ENCODE measurements around the gene GPR137B.
"Not testable (repeated sequence)": the region's sequence is repeated elsewhere in the genome, so short reads cannot be mapped to it uniquely, and the experiment has no call there.

GPR137B gene

GRCh38 chr1:236149003-236149595 is 6.8 kb downstream of the GPR137B start:
- Histone ChIP-seq H3K36me3 (ENCODE audit: insufficient read depth, low read depth, low read length) (no peaks in the 10 kb centered on the region), H3K27ac (ENCODE audit: low read length) (no peak overlapping the region), H3K4me3 (ENCODE audit: low read length) (no peak overlapping the region), H3K9me3 (ENCODE audit: insufficient read depth, low read depth, low read length) (no peaks in the 10 kb centered on the region), H3K9ac (ENCODE audit: low read depth, low read length) (no peak overlapping the region), H3K27me3 (ENCODE audit: insufficient read depth, low read length) (peaks cover 10% of the 10 kb centered on the region), H3K4me1 (ENCODE audit: insufficient read depth, low read length) (no peaks in the 10 kb centered on the region; the same call in 1 of the 2 replicates)

DNA sequence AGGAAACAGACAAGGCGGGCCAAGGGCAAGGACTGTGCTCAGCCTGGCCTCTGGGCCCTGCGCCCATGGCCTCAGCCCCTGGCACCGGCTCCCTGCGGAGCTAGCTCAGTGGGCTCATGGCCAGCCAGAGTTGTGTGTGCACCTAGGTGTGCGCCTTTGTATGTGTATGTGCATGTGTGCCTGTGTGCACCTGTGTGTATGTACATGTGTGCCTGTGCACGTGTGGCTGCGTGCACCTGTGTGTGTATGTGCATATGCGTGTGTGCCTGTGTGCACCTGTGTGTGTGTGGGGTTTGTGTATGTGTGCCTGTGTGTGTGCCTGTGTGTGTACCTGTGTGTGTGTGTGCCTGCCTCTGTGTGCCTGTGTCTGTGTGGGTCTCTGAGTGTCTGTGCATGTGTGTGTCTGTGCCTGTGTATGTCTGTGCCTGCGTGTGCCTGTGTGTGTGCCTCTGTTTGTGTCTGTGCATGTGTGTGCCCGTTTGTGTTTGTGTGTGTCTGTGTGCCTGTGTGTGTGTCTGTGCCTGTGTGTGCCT is 7.4 kb downstream of the GPR137B start:
- Histone ChIP-seq H3K27me3 (ENCODE audit: insufficient read depth, low read length) (peaks cover 3% of the 10 kb centered on the region), H3K36me3 (ENCODE audit: insufficient read depth, low read depth, low read length) (no peaks in the 10 kb centered on the region), H3K9me3 (ENCODE audit: insufficient read depth, low read depth, low read length) (no peaks in the 10 kb centered on the region), H3K9ac (ENCODE audit: low read depth, low read length) (no peak overlapping the region), H3K27ac (ENCODE audit: low read length) (no peak overlapping the region), H3K4me1 (ENCODE audit: insufficient read depth, low read length) (no peaks in the 10 kb centered on the region; the same call in 1 of the 2 replicates), H3K4me3 (ENCODE audit: low read length) (no peak overlapping the region)

GRCh38 chr1:236150311-236150955 is 8.1 kb downstream of the GPR137B start:
- Histone ChIP-seq H3K9me3 (ENCODE audit: insufficient read depth, low read depth, low read length) (no peaks in the 10 kb centered on the region), H3K27me3 (ENCODE audit: insufficient read depth, low read length) (no peaks in the 10 kb centered on the region), H3K27ac (ENCODE audit: low read length) (no peak overlapping the region), H3K4me1 (ENCODE audit: insufficient read depth, low read length) (no peaks in the 10 kb centered on the region), H3K4me3 (ENCODE audit: low read length) (no peak overlapping the region), H3K36me3 (ENCODE audit: insufficient read depth, low read depth, low read length) (no peaks in the 10 kb centered on the region), H3K9ac (ENCODE audit: low read depth, low read length) (no peak overlapping the region)

- no peaks in the 10 kb centered on the region for H3K36me3 ChIP-seq (ENCODE audit: insufficient read depth, low read depth, low read length)
- no peaks in the 10 kb centered on the region for H3K9me3 ChIP-seq (ENCODE audit: insufficient read depth, low read depth, low read length)
- H3K27ac ChIP-seq (ENCODE audit: low read length), result no peak overlapping the region
- no peaks in the 10 kb centered on the region for H3K27me3 ChIP-seq (ENCODE audit: insufficient read depth, low read length)
- no peaks in the 10 kb centered on the region for H3K4me1 ChIP-seq (ENCODE audit: insufficient read depth, low read length)
- no peak overlapping the region for H3K9ac ChIP-seq (ENCODE audit: low read depth, low read length)
- H3K4me3 ChIP-seq (ENCODE audit: low read length), result no peak overlapping the region
Measured at GRCh38 chr1:236150986-236151385, 8.6 kb downstream of the GPR137B start.

DNA sequence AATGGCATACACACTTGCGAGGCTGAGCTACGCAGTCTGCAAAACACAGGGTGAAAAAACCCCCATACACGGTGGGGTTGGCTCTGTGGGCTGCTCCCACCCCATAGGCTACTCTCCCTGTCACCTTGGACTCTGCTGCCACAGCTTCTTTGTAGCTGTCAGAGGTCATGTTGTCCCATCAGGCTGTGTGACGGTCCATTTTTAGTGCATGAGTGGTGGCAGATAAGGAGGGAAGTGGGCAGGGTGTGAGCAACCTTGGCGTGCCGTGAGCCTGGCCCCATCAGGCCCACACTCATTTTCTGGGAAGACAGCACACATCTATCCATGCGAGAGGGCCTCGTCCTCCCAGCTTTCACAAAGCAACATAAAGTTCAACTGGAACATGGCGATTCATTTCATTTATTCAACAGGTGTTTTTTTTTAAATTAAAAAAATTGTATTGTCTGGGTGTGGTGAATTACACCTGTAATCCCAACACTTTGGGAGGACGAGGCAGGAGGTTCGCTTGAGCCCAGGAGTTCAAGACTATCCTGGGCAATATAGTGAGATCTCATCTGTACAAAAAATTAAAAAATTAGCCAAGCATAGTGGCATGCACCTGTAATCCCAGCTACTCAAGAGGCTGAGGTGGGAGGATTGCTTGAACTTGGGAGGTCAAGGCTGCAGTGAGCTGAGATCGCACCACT is 9.5 kb downstream of the GPR137B start:
- H3K9ac ChIP-seq (ENCODE audit: low read depth, low read length), result no peak overlapping the region
- H3K4me1 ChIP-seq (ENCODE audit: insufficient read depth, low read length), result no peaks in the 10 kb centered on the region
- no peaks in the 10 kb centered on the region for H3K27me3 ChIP-seq (ENCODE audit: insufficient read depth, low read length)
- no peak overlapping the region for H3K27ac ChIP-seq (ENCODE audit: low read length)
- no peaks in the 10 kb centered on the region for H3K36me3 ChIP-seq (ENCODE audit: insufficient read depth, low read depth, low read length)
- H3K4me3 ChIP-seq (ENCODE audit: low read length), result no peak overlapping the region
- no peaks in the 10 kb centered on the region for H3K9me3 ChIP-seq (ENCODE audit: insufficient read depth, low read depth, low read length)

GRCh38 chr1:236154126-236154525 is 11.8 kb downstream of the GPR137B start:
- no peaks in the 10 kb centered on the region for H3K27me3 ChIP-seq (ENCODE audit: insufficient read depth, low read length)
- H3K4me3 ChIP-seq (ENCODE audit: low read length), result no peak overlapping the region
- H3K36me3 ChIP-seq (ENCODE audit: insufficient read depth, low read depth, low read length), result no peaks in the 10 kb centered on the region
- H3K9me3 ChIP-seq (ENCODE audit: insufficient read depth, low read depth, low read length), result no peaks in the 10 kb centered on the region
- H3K4me1 ChIP-seq (ENCODE audit: insufficient read depth, low read length), result no peaks in the 10 kb centered on the region
- H3K27ac ChIP-seq (ENCODE audit: low read length), result no peak overlapping the region
- no peak overlapping the region for H3K9ac ChIP-seq (ENCODE audit: low read depth, low read length)

DNA sequence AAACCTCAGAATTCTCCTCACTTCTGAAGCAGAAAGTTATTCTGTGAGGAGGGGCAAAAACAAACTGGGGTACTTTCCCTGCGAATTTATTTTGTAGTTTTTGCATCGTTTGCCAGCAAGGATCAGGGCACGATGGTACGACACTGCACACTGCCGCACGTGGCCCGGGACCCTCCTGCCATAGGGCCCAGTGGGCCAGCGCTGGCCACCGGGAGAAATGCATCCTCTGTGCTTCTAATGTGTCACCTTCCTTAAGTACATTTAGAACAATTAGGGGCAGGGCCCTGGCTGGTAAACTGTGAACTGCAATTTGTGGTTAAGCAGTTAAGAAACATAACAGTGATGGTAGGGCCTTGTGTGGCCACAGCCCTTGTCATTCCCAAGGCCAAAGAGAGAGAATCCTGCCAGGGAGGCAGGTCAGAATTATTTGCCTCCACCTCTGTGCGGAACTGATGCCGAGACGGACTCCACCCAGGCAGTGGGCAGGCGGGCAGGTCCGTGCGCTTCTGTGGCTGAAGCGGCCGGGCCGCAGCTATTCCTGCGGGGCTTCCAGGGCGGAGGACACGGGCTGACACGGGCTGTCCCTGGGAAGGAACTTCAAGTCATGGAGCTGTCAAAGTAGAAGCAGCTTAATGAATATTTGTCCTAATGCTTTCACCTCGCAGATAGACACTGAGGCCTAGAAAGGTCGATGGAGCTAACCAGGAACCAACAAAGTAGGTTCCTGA is 12.5 kb downstream of the GPR137B start:
- Histone ChIP-seq H3K9me3 (ENCODE audit: insufficient read depth, low read depth, low read length) (no peaks in the 10 kb centered on the region), H3K27ac (ENCODE audit: low read length) (no peak overlapping the region), H3K4me3 (ENCODE audit: low read length) (no peak overlapping the region), H3K4me1 (ENCODE audit: insufficient read depth, low read length) (no peaks in the 10 kb centered on the region), H3K9ac (ENCODE audit: low read depth, low read length) (no peak overlapping the region), H3K27me3 (ENCODE audit: insufficient read depth, low read length) (no peaks in the 10 kb centered on the region), H3K36me3 (ENCODE audit: insufficient read depth, low read depth, low read length) (no peaks in the 10 kb centered on the region)

- Histone ChIP-seq H3K27ac (ENCODE audit: low read length) (no peak overlapping the region), H3K4me1 (ENCODE audit: insufficient read depth, low read length) (no peaks in the 10 kb centered on the region), H3K4me3 (ENCODE audit: low read length) (no peak overlapping the region), H3K27me3 (ENCODE audit: insufficient read depth, low read length) (no peaks in the 10 kb centered on the region), H3K36me3 (ENCODE audit: insufficient read depth, low read depth, low read length) (no peaks in the 10 kb centered on the region), H3K9ac (ENCODE audit: low read depth, low read length) (no peak overlapping the region), H3K9me3 (ENCODE audit: insufficient read depth, low read depth, low read length) (no peaks in the 10 kb centered on the region)
Measured at GRCh38 chr1:236155399-236155767, 13.0 kb downstream of the GPR137B start.

GRCh38 chr1:236155841-236156503 is 13.6 kb downstream of the GPR137B start:
- H3K27me3 ChIP-seq (ENCODE audit: insufficient read depth, low read length), result no peaks in the 10 kb centered on the region
- no peaks in the 10 kb centered on the region for H3K36me3 ChIP-seq (ENCODE audit: insufficient read depth, low read depth, low read length)
- H3K9ac ChIP-seq (ENCODE audit: low read depth, low read length), result no peak overlapping the region
- H3K9me3 ChIP-seq (ENCODE audit: insufficient read depth, low read depth, low read length), result peaks cover 2% of the 10 kb centered on the region; the same call in 1 of the 2 replicates
- H3K4me1 ChIP-seq (ENCODE audit: insufficient read depth, low read length), result no peaks in the 10 kb centered on the region
- no peak overlapping the region for H3K4me3 ChIP-seq (ENCODE audit: low read length)
- no peak overlapping the region for H3K27ac ChIP-seq (ENCODE audit: low read length)

GRCh38 chr1:236156512-236157208 is 14.3 kb downstream of the GPR137B start:
- no peaks in the 10 kb centered on the region for H3K36me3 ChIP-seq (ENCODE audit: insufficient read depth, low read depth, low read length)
- H3K4me3 ChIP-seq (ENCODE audit: low read length), result no peak overlapping the region
- no peaks in the 10 kb centered on the region for H3K27me3 ChIP-seq (ENCODE audit: insufficient read depth, low read length)
- no peaks in the 10 kb centered on the region for H3K4me1 ChIP-seq (ENCODE audit: insufficient read depth, low read length)
- H3K9ac ChIP-seq (ENCODE audit: low read depth, low read length), result no peak overlapping the region
- H3K27ac ChIP-seq (ENCODE audit: low read length), result no peak overlapping the region
- H3K9me3 ChIP-seq (ENCODE audit: insufficient read depth, low read depth, low read length), result peaks cover 9% of the 10 kb centered on the region

GRCh38 chr1:236158072-236158471 is 15.7 kb downstream of the GPR137B start:
- not testable (repeated sequence) for H3K9ac ChIP-seq (ENCODE audit: low read depth, low read length)

More at GRCh38 chr1:236158072-236158471, 15.7 kb downstream of the GPR137B start:
- H3K4me1 ChIP-seq (ENCODE audit: insufficient read depth, low read length); H3K36me3 ChIP-seq (ENCODE audit: insufficient read depth, low read depth, low read length); H3K27me3 ChIP-seq (ENCODE audit: insufficient read depth, low read length); H3K27ac ChIP-seq (ENCODE audit: low read length); H3K4me3 ChIP-seq (ENCODE audit: low read length): not testable (repeated sequence)
- H3K9me3 ChIP-seq (ENCODE audit: insufficient read depth, low read depth, low read length), result peaks cover 15% of the 10 kb centered on the region

Data from iPS-20b (cell line).